ENCODE results near the gene TMTC1.

TMTC1 gene

GRCh38 chr12:29762637-29763300 is 21.0 kb downstream of the TMTC1 start:
- Mint-ChIP-seq H3K9me3 (no peaks in the 10 kb centered on the region), H3K27me3 (no peaks in the 10 kb centered on the region), H3K4me1 (no peaks in the 10 kb centered on the region), H3K4me3 (no peak overlapping the region), H3K36me3 (no peaks in the 10 kb centered on the region), H3K27ac (no peak overlapping the region)
- no peak for DNase-seq
- CTCF ChIA-PET = no interaction called here

- Mint-ChIP-seq H3K9me3 (no peaks in the 10 kb centered on the region), H3K36me3 (no peaks in the 10 kb centered on the region), H3K27ac (no peak overlapping the region), H3K4me1 (no peaks in the 10 kb centered on the region), H3K4me3 (no peak overlapping the region), H3K27me3 (no peaks in the 10 kb centered on the region)
- no peak for DNase-seq
- CTCF ChIA-PET = no interaction called here
Measured at GRCh38 chr12:29759950-29760349, 23.8 kb downstream of the TMTC1 start.

GRCh38 chr12:29756741-29757390 is 26.9 kb downstream of the TMTC1 start:
- Mint-ChIP-seq H3K9me3 (peaks cover 2% of the 10 kb centered on the region), H3K27me3 (no peaks in the 10 kb centered on the region), H3K4me3 (no peak overlapping the region), H3K4me1 (no peaks in the 10 kb centered on the region), H3K27ac (no peak overlapping the region), H3K36me3 (no peaks in the 10 kb centered on the region)
- no peak for DNase-seq
- CTCF ChIA-PET = no interaction called here

- Mint-ChIP-seq H3K27me3 (no peaks in the 10 kb centered on the region), H3K4me3 (no peak overlapping the region), H3K4me1 (no peaks in the 10 kb centered on the region), H3K27ac (no peak overlapping the region), H3K36me3 (no peaks in the 10 kb centered on the region), H3K9me3 (peaks cover 2% of the 10 kb centered on the region)
- CTCF ChIA-PET = no interaction called here
- DNase-seq = no peak
Measured at GRCh38 chr12:29754235-29755189, 29.2 kb downstream of the TMTC1 start.

GRCh38 chr12:29752121-29752520 is 31.6 kb downstream of the TMTC1 start:
- Mint-ChIP-seq H3K4me1 (no peaks in the 10 kb centered on the region), H3K27ac (no peak overlapping the region), H3K36me3 (no peaks in the 10 kb centered on the region), H3K4me3 (no peak overlapping the region), H3K27me3 (no peaks in the 10 kb centered on the region), H3K9me3 (peaks cover 4% of the 10 kb centered on the region)
- CTCF ChIA-PET = no interaction called here
- DNase-seq = no peak

- DNase-seq = no peak
- H3K4me1 Mint-ChIP-seq = no peaks in the 10 kb centered on the region
- peaks cover 4% of the 10 kb centered on the region for H3K9me3 Mint-ChIP-seq
- no peak overlapping the region for H3K4me3 Mint-ChIP-seq
- CTCF ChIA-PET = no interaction called here
- no peaks in the 10 kb centered on the region for H3K36me3 Mint-ChIP-seq
- H3K27me3 Mint-ChIP-seq = no peaks in the 10 kb centered on the region
- no peak overlapping the region for H3K27ac Mint-ChIP-seq
Measured at GRCh38 chr12:29751676-29752075, 32.1 kb downstream of the TMTC1 start.

GRCh38 chr12:29750928-29751220 is 32.9 kb downstream of the TMTC1 start:
- H3K4me1 Mint-ChIP-seq = no peaks in the 10 kb centered on the region
- H3K27ac Mint-ChIP-seq = no peak overlapping the region
- no peaks in the 10 kb centered on the region for H3K36me3 Mint-ChIP-seq
- peaks cover 4% of the 10 kb centered on the region for H3K9me3 Mint-ChIP-seq
- no peak overlapping the region for H3K4me3 Mint-ChIP-seq
- no peaks in the 10 kb centered on the region for H3K27me3 Mint-ChIP-seq
- CTCF ChIA-PET = no interaction called here
- no peak for DNase-seq

- Mint-ChIP-seq H3K4me3 (no peak overlapping the region), H3K27ac (no peak overlapping the region), H3K36me3 (no peaks in the 10 kb centered on the region), H3K4me1 (no peaks in the 10 kb centered on the region), H3K9me3 (peaks cover 4% of the 10 kb centered on the region), H3K27me3 (no peaks in the 10 kb centered on the region)
- CTCF ChIA-PET = no interaction called here
- DNase-seq = no peak
Measured at GRCh38 chr12:29750131-29750927, 33.4 kb downstream of the TMTC1 start.

GRCh38 chr12:29744365-29744764 is 39.4 kb downstream of the TMTC1 start:
- Mint-ChIP-seq H3K4me3 (no peak overlapping the region), H3K4me1 (no peaks in the 10 kb centered on the region), H3K9me3 (peaks cover 2% of the 10 kb centered on the region), H3K36me3 (no peaks in the 10 kb centered on the region), H3K27me3 (no peaks in the 10 kb centered on the region), H3K27ac (no peak overlapping the region)
- DNase-seq = no peak
- CTCF ChIA-PET = no interaction called here

- no peak overlapping the region for H3K27ac Mint-ChIP-seq
- no peaks in the 10 kb centered on the region for H3K27me3 Mint-ChIP-seq
- CTCF ChIA-PET = no interaction called here
- no peak for DNase-seq
- H3K36me3 Mint-ChIP-seq = no peaks in the 10 kb centered on the region
- no peaks in the 10 kb centered on the region for H3K9me3 Mint-ChIP-seq
- no peak overlapping the region for H3K4me3 Mint-ChIP-seq
- no peaks in the 10 kb centered on the region for H3K4me1 Mint-ChIP-seq
Measured at GRCh38 chr12:29743801-29744200, 39.9 kb downstream of the TMTC1 start.

- no peak overlapping the region for H3K27ac Mint-ChIP-seq
- no peaks in the 10 kb centered on the region for H3K4me1 Mint-ChIP-seq
- no peaks in the 10 kb centered on the region for H3K9me3 Mint-ChIP-seq
- H3K27me3 Mint-ChIP-seq = no peaks in the 10 kb centered on the region
- H3K36me3 Mint-ChIP-seq = no peaks in the 10 kb centered on the region
- CTCF ChIA-PET = no interaction called here
- DNase-seq = no peak
- H3K4me3 Mint-ChIP-seq = no peak overlapping the region
Measured at GRCh38 chr12:29743077-29743476, 40.7 kb downstream of the TMTC1 start.

- Mint-ChIP-seq H3K4me1 (no peaks in the 10 kb centered on the region), H3K9me3 (no peaks in the 10 kb centered on the region), H3K27ac (no peak overlapping the region), H3K27me3 (no peaks in the 10 kb centered on the region), H3K36me3 (no peaks in the 10 kb centered on the region), H3K4me3 (no peak overlapping the region)
- CTCF ChIA-PET = no interaction called here
- no peak for DNase-seq
Measured at GRCh38 chr12:29742646-29743045, 41.1 kb downstream of the TMTC1 start.

- CTCF ChIA-PET = no interaction called here
- Mint-ChIP-seq H3K4me1 (no peaks in the 10 kb centered on the region), H3K27ac (no peak overlapping the region), H3K9me3 (no peaks in the 10 kb centered on the region), H3K36me3 (no peaks in the 10 kb centered on the region), H3K4me3 (no peak overlapping the region), H3K27me3 (no peaks in the 10 kb centered on the region)
- no peak for DNase-seq
Measured at GRCh38 chr12:29741342-29742241, 42.1 kb downstream of the TMTC1 start.
